CD4-positive, alpha-beta T cell treated with Interleukin-12 subunit alpha and Interleukin-12 subunit beta, for 1 hour (primary cell): ENCODE data around the gene TAS2R40.
A peak's percentile ranks its signal among the peaks of the same experiment; 100 is the strongest.

Source experiments
- DNase-seq: peaks from one replicate; pipeline ENCODE4 v3.0.0-alpha.2; 2020

TAS2R40 gene

GRCh38 chr7:143225047-143225446 is 3.2 kb downstream of the TAS2R40 start:
- DNase-seq: no peak

GRCh38 chr7:143227806-143228205 is 6.0 kb downstream of the TAS2R40 start:
- DNase-seq: no peak

- no peak for DNase-seq
Observed at GRCh38 chr7:143229054-143229790, 7.4 kb downstream of the TAS2R40 start.

GRCh38 chr7:143230602-143231457 is 9.0 kb downstream of the TAS2R40 start:
- no peak for DNase-seq

- no peak for DNase-seq
Observed at GRCh38 chr7:143233816-143234532, 12.1 kb downstream of the TAS2R40 start.

- no peak for DNase-seq
Observed at GRCh38 chr7:143234533-143234875, 12.7 kb downstream of the TAS2R40 start.

- DNase-seq: no peak
Observed at GRCh38 chr7:143235561-143235960, 13.7 kb downstream of the TAS2R40 start.

- no peak for DNase-seq
Observed at GRCh38 chr7:143236408-143236990, 14.7 kb downstream of the TAS2R40 start.

GRCh38 chr7:143237366-143237765 is 15.5 kb downstream of the TAS2R40 start:
- DNase-seq: no peak

GRCh38 chr7:143238289-143238980 is 16.6 kb downstream of the TAS2R40 start:
- no peak for DNase-seq

GRCh38 chr7:143239813-143240212 is 18.0 kb downstream of the TAS2R40 start:
- DNase-seq: no peak

- peak; percentile 84 for DNase-seq
Observed at GRCh38 chr7:143240291-143241168, 18.7 kb downstream of the TAS2R40 start.

GRCh38 chr7:143242306-143242705 is 20.5 kb downstream of the TAS2R40 start:
- DNase-seq: no peak

GRCh38 chr7:143243111-143243510 is 21.3 kb downstream of the TAS2R40 start:
- no peak for DNase-seq

- DNase-seq: no peak
Observed at GRCh38 chr7:143243614-143244013, 21.8 kb downstream of the TAS2R40 start.

- DNase-seq: no peak
Observed at GRCh38 chr7:143244321-143244720, 22.5 kb downstream of the TAS2R40 start.

- DNase-seq: no peak
Observed at GRCh38 chr7:143245123-143245522, 23.3 kb downstream of the TAS2R40 start.

GRCh38 chr7:143247372-143247771 is 25.5 kb downstream of the TAS2R40 start:
- DNase-seq: no peak

GRCh38 chr7:143248761-143249354 is 27.0 kb downstream of the TAS2R40 start:
- no peak for DNase-seq

- no peak for DNase-seq
Observed at GRCh38 chr7:143250199-143250598, 28.4 kb downstream of the TAS2R40 start.

- DNase-seq: peak; percentile 56
Observed at GRCh38 chr7:143250822-143251221, 29.0 kb downstream of the TAS2R40 start.
